ENCODE measurements around the gene FBXW10B. TPM values are rescaled to one million over a fixed set of nuclear protein-coding genes. Genes with fewer than 3 reads are reported as not detected.

The FBXW10B gene
- total RNA-seq, 1 experiment from 2014 or later = 1.2 TPM

GRCh38 chr17:15651583-15652110 lies 32.1 kb upstream of the FBXW10B start (continued):
- TF ChIP-seq, protein P1, sequence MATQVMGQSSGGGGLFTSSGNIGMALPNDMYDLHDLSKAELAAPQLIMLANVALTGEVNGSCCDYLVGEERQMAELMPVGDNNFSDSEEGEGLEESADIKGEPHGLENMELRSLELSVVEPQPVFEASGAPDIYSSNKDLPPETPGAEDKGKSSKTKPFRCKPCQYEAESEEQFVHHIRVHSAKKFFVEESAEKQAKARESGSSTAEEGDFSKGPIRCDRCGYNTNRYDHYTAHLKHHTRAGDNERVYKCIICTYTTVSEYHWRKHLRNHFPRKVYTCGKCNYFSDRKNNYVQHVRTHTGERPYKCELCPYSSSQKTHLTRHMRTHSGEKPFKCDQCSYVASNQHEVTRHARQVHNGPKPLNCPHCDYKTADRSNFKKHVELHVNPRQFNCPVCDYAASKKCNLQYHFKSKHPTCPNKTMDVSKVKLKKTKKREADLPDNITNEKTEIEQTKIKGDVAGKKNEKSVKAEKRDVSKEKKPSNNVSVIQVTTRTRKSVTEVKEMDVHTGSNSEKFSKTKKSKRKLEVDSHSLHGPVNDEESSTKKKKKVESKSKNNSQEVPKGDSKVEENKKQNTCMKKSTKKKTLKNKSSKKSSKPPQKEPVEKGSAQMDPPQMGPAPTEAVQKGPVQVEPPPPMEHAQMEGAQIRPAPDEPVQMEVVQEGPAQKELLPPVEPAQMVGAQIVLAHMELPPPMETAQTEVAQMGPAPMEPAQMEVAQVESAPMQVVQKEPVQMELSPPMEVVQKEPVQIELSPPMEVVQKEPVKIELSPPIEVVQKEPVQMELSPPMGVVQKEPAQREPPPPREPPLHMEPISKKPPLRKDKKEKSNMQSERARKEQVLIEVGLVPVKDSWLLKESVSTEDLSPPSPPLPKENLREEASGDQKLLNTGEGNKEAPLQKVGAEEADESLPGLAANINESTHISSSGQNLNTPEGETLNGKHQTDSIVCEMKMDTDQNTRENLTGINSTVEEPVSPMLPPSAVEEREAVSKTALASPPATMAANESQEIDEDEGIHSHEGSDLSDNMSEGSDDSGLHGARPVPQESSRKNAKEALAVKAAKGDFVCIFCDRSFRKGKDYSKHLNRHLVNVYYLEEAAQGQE (IDR thresholded peaks at IDR 0.05; ENCODE audit: low read depth) = no peak
- TF ChIP-seq EZH2phosphoT487 (IDR thresholded peaks at IDR 0.05; ENCODE audit: borderline replicate concordance) (no peak), ELF1 (IDR thresholded peaks at IDR 0.05; ENCODE audit: borderline replicate concordance, low read depth) (no peak), SRF (IDR thresholded peaks at IDR 0.05; ENCODE audit: low read depth) (no peak), ATF3 (IDR thresholded peaks at IDR 0.05) (no peak), POLR2A (IDR thresholded peaks at IDR 0.05; ENCODE audit: borderline replicate concordance, extremely low read depth, insufficient read depth, insufficient read length) (peak; percentile 28), ZFX (IDR thresholded peaks at IDR 0.05) (no peak), CEBPB (IDR thresholded peaks at IDR 0.05; ENCODE audit: low read depth) (peak; percentile 69), YY1 (IDR thresholded peaks at IDR 0.05; ENCODE audit: extremely low read depth, insufficient replicate concordance, low read depth, low read length) (no peak), CTCF (IDR thresholded peaks at IDR 0.05 in 2 of 3, conservative IDR thresholded peaks at IDR 0.05 in 1 of 3; ENCODE audit: borderline replicate concordance in 1 of 3, insufficient read depth in 1 of 3, low read depth in 2 of 3, low read length in 2 of 3) (no peak), SIN3A (IDR thresholded peaks at IDR 0.05; ENCODE audit: low read depth) (no peak; the same call in 1 of the 2 replicates)
